DOHH2 (cell line): ENCODE results near the gene ZSWIM6.

ENCODE experiments used
- H3F3A ChIP-seq: fragments of 200-600 bp; sonication (generic), shearing (Covaris generic); 2 replicates; pipeline ENCODE4 v1.6.0; 2016; ENCODE audit warnings: antibody characterized with exemption, mild to moderate bottlenecking; ENCODE audit not compliant: control insufficient read depth, insufficient read depth
- H3K27ac ChIP-seq: fragments of 200-600 bp; sonication (generic); 2 replicates; pipeline ENCODE4 v1.5.1; 2014; ENCODE audit warnings: low read depth, mild to moderate bottlenecking, low read length, moderate library complexity
- H3K27me3 ChIP-seq: fragments of 200-600 bp; sonication (generic); 2 replicates; pipeline ENCODE4 v1.6.1; 2014; ENCODE audit warnings: mild to moderate bottlenecking, low read length, mixed read lengths; ENCODE audit not compliant: control insufficient read depth
- H3K36me3 ChIP-seq: fragments of 200-600 bp; sonication (generic); 2 replicates; pipeline ENCODE4 v1.6.1; 2014; ENCODE audit warnings: mild to moderate bottlenecking, low read length, moderate library complexity, mixed read lengths; ENCODE audit not compliant: control insufficient read depth
- H3K4me1 ChIP-seq: fragments of 200-600 bp; sonication (generic); 2 replicates; pipeline ENCODE4 v1.6.1; 2014; ENCODE audit warnings: mild to moderate bottlenecking, low read length, mixed read lengths; ENCODE audit not compliant: control insufficient read depth
- H3K4me2 ChIP-seq: fragments of 200-600 bp; sonication (generic); 2 replicates; pipeline ENCODE4 v1.6.0; 2014; ENCODE audit warnings: mild to moderate bottlenecking, low read length, moderate library complexity
- H3K4me3 ChIP-seq: fragments of 200-600 bp; sonication (generic); 2 replicates; pipeline ENCODE4 v1.5.1; 2014; ENCODE audit warnings: mild to moderate bottlenecking, low read length, mixed read lengths
- H3K79me2 ChIP-seq: fragments of 200-600 bp; sonication (generic); 2 replicates; pipeline ENCODE4 v1.6.1; 2014; ENCODE audit warnings: mild to moderate bottlenecking, low read length, mixed read lengths; ENCODE audit not compliant: control insufficient read depth
- H3K9me2 ChIP-seq: fragments of 200-600 bp; sonication (generic); replicated peaks from 2 replicates; pipeline ENCODE4 v1.6.1; 2014; ENCODE audit warnings: mild to moderate bottlenecking, low read length, mixed read lengths; ENCODE audit not compliant: control insufficient read depth
- H3K9me3 ChIP-seq: fragments of 200-600 bp; sonication (generic); 2 replicates; pipeline ENCODE4 v1.6.1; 2014; ENCODE audit warnings: antibody characterized with exemption, low read length, mixed read lengths; ENCODE audit not compliant: control insufficient read depth, insufficient read depth
- H4K20me1 ChIP-seq: fragments of 200-600 bp; sonication (generic); 2 replicates; pipeline ENCODE4 v1.6.0; 2014; ENCODE audit warnings: low read depth, mild to moderate bottlenecking, antibody characterized with exemption, low read length, moderate library complexity; ENCODE audit not compliant: control insufficient read depth, insufficient read depth
- EZH2phosphoT487 ChIP-seq: fragments of 200-600 bp; sonication (generic); IDR thresholded peaks from 2 replicates; pipeline ENCODE4 v1.6.1; 2017; ENCODE audit warnings: borderline replicate concordance, mild to moderate bottlenecking, antibody characterized with exemption, low read length, moderate library complexity, mixed read lengths
- TF ChIP-seq, protein P1 (sequence below): fragments of 200-600 bp; sonication (generic); IDR thresholded peaks from one replicate; pipeline ENCODE4 v1.5.1; 2014; ENCODE audit warnings: antibody characterized with exemption, mild to moderate bottlenecking, low read depth, low read length; ENCODE audit not compliant: poor library complexity, severe bottlenecking

ZSWIM6 gene

DNA sequence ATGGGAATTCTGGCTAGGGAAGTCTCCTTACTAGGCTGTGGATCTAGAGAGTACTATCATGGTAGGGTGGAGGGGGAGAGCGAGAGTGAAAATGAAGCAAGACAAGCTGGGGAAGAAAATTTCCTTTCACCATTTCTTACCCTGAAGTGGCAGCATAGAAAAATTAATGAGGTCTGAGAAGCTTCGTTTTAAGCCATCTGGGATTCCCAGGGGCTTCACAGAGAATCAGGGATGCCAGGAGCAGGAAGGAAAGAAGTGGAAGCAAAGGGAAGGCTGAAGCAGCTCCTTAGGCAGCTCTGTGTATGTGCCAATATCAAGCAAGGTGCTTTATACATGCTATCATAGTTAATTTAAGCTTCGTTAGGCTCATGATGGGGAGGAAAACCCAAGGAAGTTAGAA is 169.9 kb downstream of the ZSWIM6 start:
- H3K27me3 ChIP-seq = no peaks in the 10 kb centered on the region
- no peaks in the 10 kb centered on the region for H3K36me3 ChIP-seq
- no peaks in the 10 kb centered on the region for H4K20me1 ChIP-seq
- H3K4me3 ChIP-seq = no peak overlapping the region
- no peaks in the 10 kb centered on the region for H3K9me3 ChIP-seq
- no peak overlapping the region for H3K4me2 ChIP-seq
- H3K27ac ChIP-seq = no peak overlapping the region
- no peaks in the 10 kb centered on the region for H3K9me2 ChIP-seq
- TF ChIP-seq, protein P1, sequence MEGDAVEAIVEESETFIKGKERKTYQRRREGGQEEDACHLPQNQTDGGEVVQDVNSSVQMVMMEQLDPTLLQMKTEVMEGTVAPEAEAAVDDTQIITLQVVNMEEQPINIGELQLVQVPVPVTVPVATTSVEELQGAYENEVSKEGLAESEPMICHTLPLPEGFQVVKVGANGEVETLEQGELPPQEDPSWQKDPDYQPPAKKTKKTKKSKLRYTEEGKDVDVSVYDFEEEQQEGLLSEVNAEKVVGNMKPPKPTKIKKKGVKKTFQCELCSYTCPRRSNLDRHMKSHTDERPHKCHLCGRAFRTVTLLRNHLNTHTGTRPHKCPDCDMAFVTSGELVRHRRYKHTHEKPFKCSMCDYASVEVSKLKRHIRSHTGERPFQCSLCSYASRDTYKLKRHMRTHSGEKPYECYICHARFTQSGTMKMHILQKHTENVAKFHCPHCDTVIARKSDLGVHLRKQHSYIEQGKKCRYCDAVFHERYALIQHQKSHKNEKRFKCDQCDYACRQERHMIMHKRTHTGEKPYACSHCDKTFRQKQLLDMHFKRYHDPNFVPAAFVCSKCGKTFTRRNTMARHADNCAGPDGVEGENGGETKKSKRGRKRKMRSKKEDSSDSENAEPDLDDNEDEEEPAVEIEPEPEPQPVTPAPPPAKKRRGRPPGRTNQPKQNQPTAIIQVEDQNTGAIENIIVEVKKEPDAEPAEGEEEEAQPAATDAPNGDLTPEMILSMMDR = no peak
- TF ChIP-seq EZH2phosphoT487 = no peak
- no peaks in the 10 kb centered on the region for H3K79me2 ChIP-seq
- H3K4me1 ChIP-seq = no peaks in the 10 kb centered on the region
- no peaks in the 10 kb centered on the region for H3F3A ChIP-seq

DNA sequence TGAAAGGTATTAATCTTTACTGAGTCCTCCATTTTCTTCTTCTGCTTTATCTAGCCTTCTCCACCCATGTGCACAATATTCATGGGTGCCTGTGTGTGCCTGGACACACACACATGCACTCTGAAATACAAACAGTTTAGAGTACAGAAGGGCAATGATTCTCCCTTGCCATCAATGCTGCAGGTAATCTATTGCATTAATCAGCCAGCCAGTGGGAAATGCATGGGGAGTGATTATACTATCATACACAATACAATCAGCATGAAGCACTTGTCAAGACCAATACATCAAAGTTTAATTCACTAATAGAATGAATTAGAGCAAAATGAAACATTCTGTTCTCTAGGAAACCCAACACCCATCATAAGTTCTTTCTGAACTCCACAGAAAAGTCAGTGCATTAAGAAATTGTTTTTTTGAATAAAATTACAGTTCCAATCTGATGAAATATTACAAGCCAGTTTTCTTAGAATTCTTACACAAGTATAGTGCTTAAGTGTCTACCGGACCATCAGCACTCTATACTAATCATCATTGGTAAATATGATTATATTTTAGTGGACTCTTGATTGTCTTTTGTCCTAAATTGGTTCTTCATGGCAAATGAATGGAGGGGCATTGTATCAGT is 172.2 kb downstream of the ZSWIM6 start:
- Histone ChIP-seq H3K27ac (no peak overlapping the region), H3K79me2 (no peaks in the 10 kb centered on the region), H3F3A (no peaks in the 10 kb centered on the region), H4K20me1 (no peaks in the 10 kb centered on the region), H3K9me3 (no peaks in the 10 kb centered on the region), H3K27me3 (no peaks in the 10 kb centered on the region), H3K4me2 (no peak overlapping the region), H3K36me3 (no peaks in the 10 kb centered on the region), H3K4me3 (no peak overlapping the region), H3K4me1 (no peaks in the 10 kb centered on the region), H3K9me2 (no peaks in the 10 kb centered on the region)
- no peak for TF ChIP-seq EZH2phosphoT487
- TF ChIP-seq, protein P1 = no peak

DNA sequence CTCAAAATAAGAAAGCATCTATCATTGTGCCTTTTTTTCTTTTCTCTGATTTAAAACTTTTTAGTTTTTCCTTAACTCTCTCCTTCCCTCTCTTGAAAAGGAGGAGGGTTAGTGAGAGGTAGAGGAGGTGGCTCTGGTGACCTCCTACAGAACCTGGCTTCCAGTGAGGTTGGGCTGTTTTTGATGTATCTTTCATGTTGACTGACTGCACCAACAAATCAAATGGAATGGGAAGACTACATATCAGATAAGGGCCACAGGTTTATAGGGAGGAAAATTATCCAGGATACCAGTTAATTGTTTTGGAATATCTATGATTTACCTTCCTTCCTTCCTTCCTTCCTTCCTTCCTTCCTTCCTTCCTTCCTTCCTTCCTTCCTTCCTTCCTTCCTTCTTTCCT is 173.2 kb downstream of the ZSWIM6 start:
- no peak overlapping the region for H3K27ac ChIP-seq
- H3F3A ChIP-seq = no peaks in the 10 kb centered on the region
- no peaks in the 10 kb centered on the region for H3K27me3 ChIP-seq
- H3K4me1 ChIP-seq = no peaks in the 10 kb centered on the region
- H3K79me2 ChIP-seq = no peaks in the 10 kb centered on the region
- H3K4me2 ChIP-seq = no peak overlapping the region
- H4K20me1 ChIP-seq = no peaks in the 10 kb centered on the region
- H3K9me2 ChIP-seq = no peaks in the 10 kb centered on the region
- TF ChIP-seq EZH2phosphoT487 = no peak
- TF ChIP-seq, protein P1 = no peak
- no peaks in the 10 kb centered on the region for H3K36me3 ChIP-seq
- H3K4me3 ChIP-seq = no peak overlapping the region
- H3K9me3 ChIP-seq = no peaks in the 10 kb centered on the region

DNA sequence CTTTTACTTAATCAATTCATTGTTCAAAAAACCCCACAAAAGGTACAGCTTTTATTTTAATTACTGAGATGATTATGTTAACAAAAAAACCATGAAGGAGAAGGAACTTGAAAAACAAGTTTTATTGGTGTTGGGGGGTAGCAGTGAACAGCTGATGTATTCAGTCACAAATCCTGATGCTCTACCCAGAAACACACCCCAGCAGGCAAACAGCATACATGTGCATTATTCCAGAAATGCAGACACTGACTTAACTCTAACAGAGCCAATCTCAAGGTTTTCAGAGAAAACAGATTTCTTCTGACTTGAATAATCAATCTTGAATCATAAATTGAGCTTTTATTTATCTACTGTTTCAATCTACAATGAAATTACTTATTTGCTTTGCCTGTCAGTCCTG is 175.2 kb downstream of the ZSWIM6 start:
- no peak for TF ChIP-seq EZH2phosphoT487
- TF ChIP-seq, protein P1 = no peak
- Histone ChIP-seq H4K20me1 (no peaks in the 10 kb centered on the region), H3K9me3 (no peaks in the 10 kb centered on the region), H3K4me1 (no peaks in the 10 kb centered on the region), H3K27ac (no peak overlapping the region), H3K79me2 (no peaks in the 10 kb centered on the region), H3K36me3 (no peaks in the 10 kb centered on the region), H3K4me3 (no peak overlapping the region), H3F3A (no peaks in the 10 kb centered on the region), H3K4me2 (no peak overlapping the region), H3K27me3 (no peaks in the 10 kb centered on the region), H3K9me2 (no peaks in the 10 kb centered on the region)
